HepG2 (cell line): ENCODE data around the gene SUSD3. TPM values are rescaled to one million over a fixed set of nuclear protein-coding genes. Genes with fewer than 3 reads are reported as not detected.

ENCODE experiments used
- CENPT ChIP-seq: sonication (generic); formaldehyde crosslinking; IDR thresholded peaks from 2 replicates; pipeline ENCODE4 v1.8.0; 2022; ENCODE audit warnings: low read depth, mild to moderate bottlenecking, moderate library complexity, missing genetic modification reagents
- ETV5 ChIP-seq: IDR thresholded peaks from 2 replicates; pipeline ENCODE4 v1.6.1; 2018; ENCODE audit warnings: missing biosample characterization, missing genetic modification reagents, inconsistent platforms, borderline replicate concordance
- ETV6 ChIP-seq: sonication (generic); formaldehyde crosslinking; conservative IDR thresholded peaks from 2 replicates; pipeline ENCODE4 v1.4.0; 2020; ENCODE audit warnings: missing genetic modification reagents
- HIVEP1 ChIP-seq: sonication (generic); formaldehyde crosslinking; IDR thresholded peaks from 2 replicates; pipeline ENCODE4 v1.4.0; 2020; ENCODE audit warnings: mild to moderate bottlenecking, missing genetic modification reagents
- HMG20B ChIP-seq: conservative IDR thresholded peaks from 2 replicates; pipeline ENCODE4 v1.6.1; 2016; ENCODE audit warnings: missing genetic modification reagents, missing compliant biosample characterization
- HNRNPUL1 ChIP-seq: fragments of 200-400 bp; formaldehyde crosslinking; IDR thresholded peaks from 2 replicates; pipeline ENCODE4 v1.6.1; 2017; ENCODE audit warnings: low read depth, mild to moderate bottlenecking, low read length, moderate library complexity
- MXD4 ChIP-seq: IDR thresholded peaks from 2 replicates; pipeline ENCODE4 v1.6.1; 2016; ENCODE audit warnings: mild to moderate bottlenecking, missing biosample characterization, missing genetic modification reagents
- NR3C1 ChIP-seq: sonication (generic); formaldehyde crosslinking; IDR thresholded peaks from 2 replicates; pipeline ENCODE4 v1.4.0; 2020; ENCODE audit warnings: missing genetic modification reagents
- NRL ChIP-seq: sonication (generic); formaldehyde crosslinking; IDR thresholded peaks from 2 replicates; pipeline ENCODE4 v1.5.0; 2020; ENCODE audit warnings: missing genetic modification reagents, mild to moderate bottlenecking, moderate library complexity, borderline replicate concordance
- POLR2G ChIP-seq: fragments of 200-400 bp; formaldehyde crosslinking; IDR thresholded peaks from 2 replicates; pipeline ENCODE4 v1.6.1; 2018; ENCODE audit warnings: mild to moderate bottlenecking, low read depth, low read length, moderate library complexity
- RFX3 ChIP-seq: IDR thresholded peaks from 2 replicates; pipeline ENCODE4 v1.6.1; 2016; ENCODE audit warnings: missing biosample characterization, missing genetic modification reagents
- RXRA ChIP-seq: sonication (generic); formaldehyde crosslinking; IDR thresholded peaks from 2 replicates; pipeline ENCODE4 v1.5.1; 2020; ENCODE audit warnings: missing genetic modification reagents
- SOX5 ChIP-seq: IDR thresholded peaks from 2 replicates; pipeline ENCODE4 v1.6.1; 2016; ENCODE audit warnings: borderline replicate concordance
- ZFP37 ChIP-seq: sonication (generic); formaldehyde crosslinking; IDR thresholded peaks from 2 replicates; pipeline ENCODE4 v1.4.0; 2020; ENCODE audit warnings: missing genetic modification reagents, borderline replicate concordance
- ZFY ChIP-seq: sonication (generic); formaldehyde crosslinking; IDR thresholded peaks from 2 replicates; pipeline ENCODE4 v1.4.0; 2020; ENCODE audit warnings: missing genetic modification reagents
- ZNF121 ChIP-seq: sonication (generic); formaldehyde crosslinking; IDR thresholded peaks from 2 replicates; pipeline ENCODE4 v1.5.0; 2020; ENCODE audit warnings: mild to moderate bottlenecking, missing genetic modification reagents
- ZNF333 ChIP-seq: sonication (generic); formaldehyde crosslinking; IDR thresholded peaks from 2 replicates; pipeline ENCODE4 v1.4.0; 2020; ENCODE audit warnings: mild to moderate bottlenecking, missing genetic modification reagents, borderline replicate concordance
- ZNF501 ChIP-seq: sonication (generic); formaldehyde crosslinking; IDR thresholded peaks from 2 replicates; pipeline ENCODE4 v1.5.1; 2020; ENCODE audit warnings: mild to moderate bottlenecking, moderate library complexity, missing genetic modification reagents
- ZNF7 ChIP-seq: IDR thresholded peaks from 2 replicates; pipeline ENCODE4 v1.6.1; 2016; ENCODE audit warnings: missing biosample characterization, missing genetic modification reagents
- ZNF761 ChIP-seq: sonication (generic); formaldehyde crosslinking; conservative IDR thresholded peaks from 2 replicates; pipeline ENCODE4 v1.4.0; 2020; ENCODE audit warnings: mild to moderate bottlenecking, missing genetic modification reagents
- ZNF839 ChIP-seq: sonication (generic); formaldehyde crosslinking; IDR thresholded peaks from 2 replicates; pipeline ENCODE4 v1.4.0; 2020; ENCODE audit warnings: missing genetic modification reagents, mild to moderate bottlenecking, borderline replicate concordance
- ZNF841 ChIP-seq: sonication (generic); formaldehyde crosslinking; IDR thresholded peaks from 2 replicates; pipeline ENCODE4 v1.8.1; 2023; ENCODE audit warnings: missing genetic modification reagents, borderline replicate concordance
- ZNF891 ChIP-seq: sonication (generic); formaldehyde crosslinking; IDR thresholded peaks from 2 replicates; pipeline ENCODE4 v1.5.0; 2020; ENCODE audit warnings: mild to moderate bottlenecking, missing genetic modification reagents
- ZSCAN9 ChIP-seq: IDR thresholded peaks from 2 replicates; pipeline ENCODE4 v1.6.1; 2016; ENCODE audit warnings: borderline replicate concordance
- polyA plus RNA-seq, 8 experiments: library from polyadenylated mRNA; depleted of rRNA in 3 of 8; stranded (reverse) in 7 of 8; unstranded in 1 of 8; fragments of >200 nt; fragmentation: Illumina TruSeq in 4 of 8; extraction: Trizol in 4 of 8; gene quantifications; 2 replicates each; pipeline versions ENCODE4 v1.2.1 to v1.2.3, GENCODE V29; 2011 to 2016; ENCODE audit warnings: low read depth in 4 of 8, missing spikeins in 1 of 8, mixed read lengths in 1 of 8; ENCODE audit not compliant: insufficient read depth in 1 of 8
- total RNA-seq, 5 experiments: library from RNA; depleted of rRNA; stranded (reverse); fragments of >200 nt; fragmentation: Illumina TruSeq; extraction: Trizol; gene quantifications; 2 replicates each; pipeline ENCODE4 v1.2.3, GENCODE V29; 2016; ENCODE audit warnings: low read depth in 1 of 5
- TF ChIP-seq, protein P1 (sequence below), 2 experiments: sonication (generic) in 1 of 2; formaldehyde crosslinking in 1 of 2; IDR thresholded peaks; 2 replicates each; pipeline versions ENCODE4 v1.4.0 to v1.6.1; 2018 to 2020; ENCODE audit warnings: missing genetic modification reagents in 2 of 2, borderline replicate concordance in 1 of 2, low read depth in 1 of 2, mild to moderate bottlenecking in 1 of 2, missing biosample characterization in 1 of 2
- TF ChIP-seq, protein P2 (sequence below): sonication (generic); formaldehyde crosslinking; IDR thresholded peaks from 2 replicates; pipeline ENCODE4 v1.8.0; 2023; ENCODE audit warnings: mild to moderate bottlenecking, missing genetic modification reagents
- TF ChIP-seq, protein P3 (sequence below): sonication (generic); formaldehyde crosslinking; IDR thresholded peaks from 2 replicates; pipeline ENCODE4 v1.5.1; 2020; ENCODE audit warnings: missing genetic modification reagents, mild to moderate bottlenecking, borderline replicate concordance

Gene SUSD3
- total and polyA plus RNA-seq, 2 of the 13 experiments (the other 11 are each of a cell fraction or from before 2014, with no cell fraction given) = 7.0 to 9.1 TPM

DNA sequence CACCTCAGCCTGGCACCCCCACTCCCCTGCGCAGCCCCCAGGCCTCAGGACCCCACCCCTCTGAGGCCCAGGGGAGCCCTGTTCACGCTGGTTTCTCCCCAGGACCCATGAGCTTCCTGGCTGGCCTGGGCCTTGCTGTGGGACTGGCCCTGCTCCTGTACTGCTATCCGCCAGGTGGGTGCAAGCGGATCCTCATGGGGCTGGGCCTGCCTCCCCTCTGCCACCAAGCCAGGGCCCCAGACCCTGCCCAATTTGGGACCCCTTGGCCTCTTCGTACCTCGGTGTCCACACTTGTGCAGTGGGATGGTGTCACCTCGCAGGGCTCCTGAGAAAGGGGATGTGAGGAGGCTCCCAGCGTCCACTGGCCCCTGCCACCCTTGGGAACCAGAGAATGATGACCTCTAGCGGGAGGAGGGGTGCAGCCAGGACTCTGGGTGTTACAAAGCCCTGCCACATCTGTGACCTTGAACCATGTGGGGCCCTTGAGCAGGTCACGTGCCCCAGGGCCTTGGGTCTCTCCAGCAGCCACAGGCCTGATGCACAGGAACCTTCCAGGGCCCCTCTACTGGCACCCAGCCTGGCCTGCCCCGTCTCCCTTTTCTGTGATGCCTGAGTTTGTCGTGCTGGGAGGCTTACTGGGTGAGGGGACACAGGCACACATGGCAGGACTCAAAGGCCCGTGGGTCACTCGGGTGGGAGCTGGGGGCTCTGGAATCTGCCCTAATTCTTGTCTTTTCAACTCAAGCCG is 53.8 kb downstream of the SUSD3 start (continued):
- TF ChIP-seq, protein P1, sequence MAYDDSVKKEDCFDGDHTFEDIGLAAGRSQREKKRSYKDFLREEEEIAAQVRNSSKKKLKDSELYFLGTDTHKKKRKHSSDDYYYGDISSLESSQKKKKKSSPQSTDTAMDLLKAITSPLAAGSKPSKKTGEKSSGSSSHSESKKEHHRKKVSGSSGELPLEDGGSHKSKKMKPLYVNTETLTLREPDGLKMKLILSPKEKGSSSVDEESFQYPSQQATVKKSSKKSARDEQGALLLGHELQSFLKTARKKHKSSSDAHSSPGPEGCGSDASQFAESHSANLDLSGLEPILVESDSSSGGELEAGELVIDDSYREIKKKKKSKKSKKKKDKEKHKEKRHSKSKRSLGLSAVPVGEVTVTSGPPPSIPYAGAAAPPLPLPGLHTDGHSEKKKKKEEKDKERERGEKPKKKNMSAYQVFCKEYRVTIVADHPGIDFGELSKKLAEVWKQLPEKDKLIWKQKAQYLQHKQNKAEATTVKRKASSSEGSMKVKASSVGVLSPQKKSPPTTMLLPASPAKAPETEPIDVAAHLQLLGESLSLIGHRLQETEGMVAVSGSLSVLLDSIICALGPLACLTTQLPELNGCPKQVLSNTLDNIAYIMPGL (CRISPR knock-in tag; IDR thresholded peaks at IDR 0.05; ENCODE audit: borderline replicate concordance in 1 of 2, low read depth in 1 of 2) = peak; percentile 55 to 78; a peak in 3 of 4 replicates
- TF ChIP-seq ZNF839 (CRISPR knock-in tag) = peak; percentile 34; the same call in 1 of the 2 replicates
- 0 out of 2 replicates have a peak, but pooled peaks have one; percentile 17 for TF ChIP-seq HMG20B (CRISPR knock-in tag)
- peak; percentile 60; the same call in 1 of the 2 replicates for TF ChIP-seq ETV5 (CRISPR knock-in tag)
- no peak for TF ChIP-seq CENPT (CRISPR knock-in tag)
- peak; percentile 85 for TF ChIP-seq ZNF121
- TF ChIP-seq, protein P2, sequence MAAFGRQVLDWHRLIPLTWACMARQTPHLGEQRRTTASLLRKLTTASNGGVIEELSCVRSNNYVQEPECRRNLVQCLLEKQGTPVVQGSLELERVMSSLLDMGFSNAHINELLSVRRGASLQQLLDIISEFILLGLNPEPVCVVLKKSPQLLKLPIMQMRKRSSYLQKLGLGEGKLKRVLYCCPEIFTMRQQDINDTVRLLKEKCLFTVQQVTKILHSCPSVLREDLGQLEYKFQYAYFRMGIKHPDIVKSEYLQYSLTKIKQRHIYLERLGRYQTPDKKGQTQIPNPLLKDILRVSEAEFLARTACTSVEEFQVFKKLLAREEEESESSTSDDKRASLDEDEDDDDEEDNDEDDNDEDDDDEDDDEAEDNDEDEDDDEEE (CRISPR knock-in tag) = 0 out of 2 replicates have a peak, but pooled peaks have one; percentile 22
- peak; percentile 65; the same call in 1 of the 2 replicates for TF ChIP-seq ZNF501
- TF ChIP-seq ZFY (CRISPR knock-in tag) = peak; percentile 86
- peak; percentile 94 for TF ChIP-seq RXRA (CRISPR knock-in tag)
- TF ChIP-seq HNRNPUL1 = no peak
- TF ChIP-seq ZNF333 = no peak
- TF ChIP-seq MXD4 (CRISPR knock-in tag) = peak; percentile 22; the same call in 1 of the 2 replicates
- peak; percentile 67 for TF ChIP-seq NRL (CRISPR knock-in tag)
- TF ChIP-seq ZFP37 = peak; percentile 26; the same call in 1 of the 2 replicates
- TF ChIP-seq ZSCAN9 (CRISPR knock-in tag) = peak; percentile 83
- no peak for TF ChIP-seq ZNF761
- TF ChIP-seq POLR2G = peak; percentile 51
- no peak for TF ChIP-seq ZNF841 (CRISPR knock-in tag)
- TF ChIP-seq ETV6 (CRISPR knock-in tag) = 0 out of 2 replicates have a peak, but pooled peaks have one; percentile 11
- no peak for TF ChIP-seq ZNF7 (CRISPR knock-in tag)
- 0 out of 2 replicates have a peak, but pooled peaks have one; percentile 41 for TF ChIP-seq HIVEP1 (CRISPR knock-in tag)
- 0 out of 2 replicates have a peak, but pooled peaks have one; percentile 20 for TF ChIP-seq ZNF891 (CRISPR knock-in tag)
- TF ChIP-seq NR3C1 = no peak
- TF ChIP-seq, protein P3, sequence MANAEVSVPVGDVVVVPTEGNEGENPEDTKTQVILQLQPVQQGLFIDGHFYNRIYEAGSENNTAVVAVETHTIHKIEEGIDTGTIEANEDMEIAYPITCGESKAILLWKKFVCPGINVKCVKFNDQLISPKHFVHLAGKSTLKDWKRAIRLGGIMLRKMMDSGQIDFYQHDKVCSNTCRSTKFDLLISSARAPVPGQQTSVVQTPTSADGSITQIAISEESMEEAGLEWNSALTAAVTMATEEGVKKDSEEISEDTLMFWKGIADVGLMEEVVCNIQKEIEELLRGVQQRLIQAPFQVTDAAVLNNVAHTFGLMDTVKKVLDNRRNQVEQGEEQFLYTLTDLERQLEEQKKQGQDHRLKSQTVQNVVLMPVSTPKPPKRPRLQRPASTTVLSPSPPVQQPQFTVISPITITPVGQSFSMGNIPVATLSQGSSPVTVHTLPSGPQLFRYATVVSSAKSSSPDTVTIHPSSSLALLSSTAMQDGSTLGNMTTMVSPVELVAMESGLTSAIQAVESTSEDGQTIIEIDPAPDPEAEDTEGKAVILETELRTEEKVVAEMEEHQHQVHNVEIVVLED (CRISPR knock-in tag) = 0 out of 2 replicates have a peak, but pooled peaks have one; percentile 17
- TF ChIP-seq SOX5 (CRISPR knock-in tag) = peak; percentile 73; the same call in 1 of the 2 replicates
- TF ChIP-seq RFX3 = no peak
